Epithelial cell of proximal tubule (primary cell): ENCODE results near the gene CEP68. TPM values are rescaled to one million over a fixed set of nuclear protein-coding genes. Genes with fewer than 3 reads are reported as not detected.

Source experiments
- DNase-seq: peaks from one replicate; pipeline ENCODE4 v3.0.0-alpha.2; 2011; ENCODE audit warnings: low read depth
- H3K4me3 ChIP-seq: 2 replicates; pipeline ENCODE4 v1.5.1; 2011; ENCODE audit warnings: low read depth, mild to moderate bottlenecking, low read length
- total RNA-seq: library from RNA; depleted of rRNA; stranded (reverse); fragments of >200 nt; gene quantifications from 2 replicates; pipeline ENCODE4 v1.2.3, GENCODE V29; 2015
- TF ChIP-seq, protein P1 (sequence below): conservative IDR thresholded peaks from 2 replicates; pipeline ENCODE4 v1.5.1; 2012; ENCODE audit warnings: low read depth, mild to moderate bottlenecking, low read length

Gene CEP68
- total RNA-seq, 1 donor from 2014 or later: 5.1 TPM

DNA sequence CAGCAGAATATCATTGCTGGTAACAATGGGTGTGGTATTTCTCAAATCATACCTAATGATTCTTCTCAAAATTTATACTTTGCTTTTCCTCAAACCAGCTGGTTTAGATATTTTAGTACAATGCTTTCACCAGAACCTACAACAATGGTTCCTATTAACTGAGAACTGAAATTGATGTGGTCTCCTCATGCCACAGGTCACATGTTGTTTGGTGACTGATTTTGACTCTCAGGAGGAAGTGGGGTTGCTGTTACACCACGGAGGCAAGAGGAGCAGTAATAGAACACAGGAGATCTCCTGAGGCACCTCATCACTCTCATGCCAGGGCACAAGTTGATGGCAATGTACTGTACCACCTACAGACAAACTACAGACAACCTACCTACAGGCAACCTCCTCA lies 3.0 kb upstream of the CEP68 start:
- TF ChIP-seq, protein P1, sequence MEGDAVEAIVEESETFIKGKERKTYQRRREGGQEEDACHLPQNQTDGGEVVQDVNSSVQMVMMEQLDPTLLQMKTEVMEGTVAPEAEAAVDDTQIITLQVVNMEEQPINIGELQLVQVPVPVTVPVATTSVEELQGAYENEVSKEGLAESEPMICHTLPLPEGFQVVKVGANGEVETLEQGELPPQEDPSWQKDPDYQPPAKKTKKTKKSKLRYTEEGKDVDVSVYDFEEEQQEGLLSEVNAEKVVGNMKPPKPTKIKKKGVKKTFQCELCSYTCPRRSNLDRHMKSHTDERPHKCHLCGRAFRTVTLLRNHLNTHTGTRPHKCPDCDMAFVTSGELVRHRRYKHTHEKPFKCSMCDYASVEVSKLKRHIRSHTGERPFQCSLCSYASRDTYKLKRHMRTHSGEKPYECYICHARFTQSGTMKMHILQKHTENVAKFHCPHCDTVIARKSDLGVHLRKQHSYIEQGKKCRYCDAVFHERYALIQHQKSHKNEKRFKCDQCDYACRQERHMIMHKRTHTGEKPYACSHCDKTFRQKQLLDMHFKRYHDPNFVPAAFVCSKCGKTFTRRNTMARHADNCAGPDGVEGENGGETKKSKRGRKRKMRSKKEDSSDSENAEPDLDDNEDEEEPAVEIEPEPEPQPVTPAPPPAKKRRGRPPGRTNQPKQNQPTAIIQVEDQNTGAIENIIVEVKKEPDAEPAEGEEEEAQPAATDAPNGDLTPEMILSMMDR: no peak
- no peak overlapping the region for H3K4me3 ChIP-seq
- DNase-seq: no peak

DNA sequence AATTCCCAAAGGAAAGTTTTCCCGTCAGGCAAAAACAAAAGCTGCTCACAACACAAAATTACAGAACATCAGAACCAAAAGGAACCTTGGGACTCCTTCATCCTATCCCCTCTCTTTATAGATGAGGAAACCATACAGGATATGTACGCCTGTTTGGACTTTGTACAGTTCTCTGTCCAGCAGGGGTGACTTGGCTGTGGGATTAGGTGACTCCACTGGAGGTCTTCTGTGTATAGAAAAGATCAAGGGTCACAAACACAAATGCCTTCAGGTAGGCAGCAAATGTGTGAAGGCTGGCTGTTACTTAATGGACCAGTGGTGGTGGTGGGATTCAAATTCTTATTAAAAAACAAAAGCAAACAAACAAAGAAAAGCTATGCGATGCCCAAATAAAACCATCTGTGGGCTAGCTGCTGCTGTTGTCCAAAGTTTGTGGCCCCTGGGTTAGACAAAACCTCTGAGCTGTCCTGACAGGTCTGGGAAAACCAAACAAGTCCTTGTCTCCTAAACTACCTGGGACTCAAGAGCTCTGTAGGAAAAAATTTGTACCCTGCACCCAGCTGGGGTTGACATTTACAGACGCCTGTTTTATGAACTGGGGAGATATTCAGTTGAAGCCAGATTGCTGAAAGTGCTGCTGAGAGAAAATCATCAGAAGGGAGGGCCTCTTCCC lies 1.3 kb upstream of the CEP68 start:
- no peak overlapping the region for H3K4me3 ChIP-seq
- no peak for DNase-seq
- TF ChIP-seq, protein P1: no peak

DNA sequence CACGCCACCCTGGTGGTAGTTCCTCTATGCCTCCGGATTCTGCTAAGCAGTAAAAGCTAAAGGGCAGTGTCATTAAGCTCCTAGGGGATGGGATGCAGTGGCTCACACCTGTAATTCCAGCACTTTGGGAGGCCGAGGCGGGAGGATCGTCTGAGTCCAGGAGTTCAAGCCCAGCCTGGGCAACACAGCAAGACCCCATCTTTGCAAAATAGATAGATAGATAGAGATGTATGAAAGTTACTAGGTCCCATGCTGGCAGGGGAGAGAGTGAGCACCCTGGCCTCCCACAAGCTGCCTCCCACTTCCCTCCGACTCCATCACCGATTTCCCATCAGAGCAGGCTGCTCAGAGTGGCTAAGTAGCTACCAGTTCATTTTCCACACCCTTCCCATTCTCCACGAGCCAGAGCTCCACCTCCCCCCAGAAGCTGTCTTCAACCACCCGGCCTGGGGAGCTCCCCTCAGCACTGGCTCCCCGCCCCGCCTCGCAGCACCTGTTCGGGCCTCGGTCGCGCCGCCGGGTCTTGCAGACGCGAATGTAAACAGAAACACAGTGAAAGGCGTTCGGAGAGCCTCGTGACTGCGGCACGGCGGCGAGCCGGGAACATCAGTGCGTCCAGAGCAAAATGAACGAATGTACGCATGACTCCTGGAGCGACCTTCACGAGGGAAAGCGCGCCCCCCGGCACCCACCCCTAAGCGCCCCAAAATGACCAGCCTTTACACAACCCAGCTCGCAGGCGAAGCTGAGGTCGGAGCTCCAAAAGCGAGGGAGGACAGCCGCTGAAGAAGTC lies 598 bp upstream of the CEP68 start:
- TF ChIP-seq, protein P1: no peak
- DNase-seq: no peak
- H3K4me3 ChIP-seq: peak overlapping the region; percentile 87

DNA sequence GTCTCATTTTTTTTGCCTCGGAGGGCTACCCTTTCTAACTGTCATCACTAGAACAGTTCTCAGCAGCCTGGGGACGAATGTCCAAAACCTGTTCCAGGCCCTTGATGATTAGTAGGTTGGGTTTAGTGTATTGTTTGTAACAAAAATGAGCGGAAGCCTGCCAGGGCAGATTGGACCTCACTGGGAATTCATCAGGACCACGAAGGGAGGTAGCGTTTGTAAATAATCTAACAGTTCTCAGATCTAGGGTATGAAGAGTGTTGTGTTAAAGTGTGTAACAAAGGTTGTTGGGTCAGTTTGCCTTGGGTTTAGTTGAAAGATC lies 799 bp downstream of the CEP68 start:
- TF ChIP-seq, protein P1: no peak
- H3K4me3 ChIP-seq: peak overlapping the region; percentile 87
- DNase-seq: no peak

DNA sequence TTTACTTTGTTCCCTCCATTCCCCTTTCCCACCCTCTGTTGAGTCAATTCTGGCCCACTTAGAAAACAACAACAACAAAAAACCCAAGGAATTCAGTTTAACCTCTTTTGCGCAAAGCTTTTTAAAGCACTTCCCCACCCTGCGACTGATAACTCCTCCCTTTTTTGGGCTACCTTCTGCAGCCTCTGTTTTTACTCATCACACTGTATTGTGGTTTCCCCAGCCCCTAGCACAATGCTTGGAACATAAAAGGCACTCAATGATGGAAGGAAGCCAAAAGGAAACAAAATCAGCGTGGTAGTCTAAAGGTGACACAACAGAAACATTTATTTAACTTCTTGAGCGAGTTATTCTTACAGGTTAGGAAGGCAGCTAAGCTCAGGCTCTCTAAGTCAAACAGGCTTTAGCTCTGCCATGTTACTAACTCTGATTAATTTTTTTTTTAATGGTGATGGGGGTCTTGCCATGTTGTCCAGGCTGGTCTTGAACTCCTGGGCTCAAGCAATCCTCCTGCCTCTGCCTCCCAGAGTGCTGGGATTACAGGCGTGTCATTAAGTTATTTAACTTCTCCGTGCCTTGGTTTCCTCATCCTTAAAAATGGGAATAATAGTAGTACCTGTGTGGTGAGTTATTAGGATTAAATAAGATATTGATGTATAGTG lies 1.3 kb downstream of the CEP68 start:
- no peak for DNase-seq
- H3K4me3 ChIP-seq: peak overlapping the region; percentile 87
- TF ChIP-seq, protein P1: no peak

DNA sequence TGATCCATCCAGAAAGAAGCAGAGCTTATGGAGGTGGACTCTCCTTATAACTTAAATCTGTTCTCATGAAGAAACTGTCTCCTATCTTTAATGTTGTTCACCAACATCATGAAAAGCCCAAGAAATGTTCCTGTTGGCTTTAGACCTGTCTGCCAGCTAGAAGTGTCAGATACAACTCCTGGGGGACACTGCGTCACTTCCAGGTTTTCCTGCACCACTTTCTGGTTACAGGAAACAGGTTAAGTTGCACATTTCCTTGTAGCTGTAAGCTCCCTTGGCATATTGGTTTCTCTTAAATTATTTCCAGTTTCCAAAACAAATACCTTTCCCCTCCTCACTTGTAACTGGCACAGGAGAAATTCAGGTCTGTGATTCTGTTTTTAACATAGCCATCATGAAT lies 2.9 kb downstream of the CEP68 start:
- TF ChIP-seq, protein P1: no peak
- DNase-seq: no peak
- H3K4me3 ChIP-seq: no peak overlapping the region
